Trophoblast cell (in vitro differentiated cells and primary cell): Measurements from ENCODE around the gene KAT7.

Experiments
- DNase-seq, 2 donors: peaks; one replicate each; pipeline ENCODE4 v3.0.0-alpha.2; 2016
- H2AFZ ChIP-seq: 2 replicates; pipeline ENCODE4 v1.6.1; 2013; ENCODE audit warnings: low read length, moderate library complexity, mild to moderate bottlenecking; ENCODE audit not compliant: insufficient read depth, poor library complexity
- H2AK5ac ChIP-seq: 2 replicates; pipeline ENCODE4 v1.6.1; 2013; ENCODE audit warnings: mild to moderate bottlenecking, low read length
- H2BK120ac ChIP-seq: 2 replicates; pipeline ENCODE4 v1.6.1; 2013; ENCODE audit warnings: low read length, mild to moderate bottlenecking, moderate library complexity; ENCODE audit not compliant: insufficient read depth, poor library complexity
- H2BK12ac ChIP-seq: 2 replicates; pipeline ENCODE4 v1.6.1; 2013; ENCODE audit warnings: mild to moderate bottlenecking, low read length, moderate library complexity
- H2BK5ac ChIP-seq: 2 replicates; pipeline ENCODE4 v1.6.1; 2013; ENCODE audit warnings: low read length, low read depth, moderate library complexity, mild to moderate bottlenecking; ENCODE audit not compliant: poor library complexity
- H3K14ac ChIP-seq: 2 replicates; pipeline ENCODE4 v1.6.1; 2013; ENCODE audit warnings: mild to moderate bottlenecking, low read length
- H3K18ac ChIP-seq: 2 replicates; pipeline ENCODE4 v1.6.1; 2013; ENCODE audit warnings: mild to moderate bottlenecking, low read length
- H3K23ac ChIP-seq: 2 replicates; pipeline ENCODE4 v1.6.1; 2013; ENCODE audit warnings: low read length
- H3K27ac ChIP-seq: 2 replicates; pipeline ENCODE4 v1.5.1; 2013; ENCODE audit warnings: low read depth, mild to moderate bottlenecking, inconsistent platforms, low read length, moderate library complexity
- H3K27me3 ChIP-seq: 2 replicates; pipeline ENCODE4 v1.6.1; 2013; ENCODE audit warnings: inconsistent platforms, mild to moderate bottlenecking, low read length, moderate library complexity; ENCODE audit not compliant: insufficient read depth
- H3K36me3 ChIP-seq, 2 experiments: 1 replicate in 1 of 2; 2 replicates in 1 of 2; pipeline ENCODE4 v1.6.1; 2013; ENCODE audit warnings: low read length in 2 of 2, mild to moderate bottlenecking in 2 of 2, moderate library complexity in 1 of 2; ENCODE audit not compliant: insufficient read depth in 2 of 2, control insufficient read depth in 1 of 2
- H3K4ac ChIP-seq: 2 replicates; pipeline ENCODE4 v1.6.1; 2013; ENCODE audit warnings: low read depth, mild to moderate bottlenecking, low read length, moderate library complexity
- H3K4me1 ChIP-seq, 2 experiments: 1 replicate in 1 of 2; 2 replicates in 1 of 2; pipeline ENCODE4 v1.6.1; 2013; ENCODE audit warnings: low read length in 2 of 2, mild to moderate bottlenecking in 2 of 2, moderate library complexity in 1 of 2; ENCODE audit not compliant: insufficient read depth in 2 of 2, control insufficient read depth in 1 of 2
- H3K4me2 ChIP-seq: 2 replicates; pipeline ENCODE4 v1.6.1; 2013; ENCODE audit warnings: inconsistent platforms, mild to moderate bottlenecking, low read length, moderate library complexity
- H3K4me3 ChIP-seq: 2 replicates; pipeline ENCODE4 v1.5.1; 2013; ENCODE audit warnings: mild to moderate bottlenecking, low read depth, low read length, inconsistent platforms
- H3K79me1 ChIP-seq: one replicate; pipeline ENCODE4 v1.6.1; 2013; ENCODE audit warnings: low read length
- H3K79me2 ChIP-seq: 2 replicates; pipeline ENCODE4 v1.6.1; 2013; ENCODE audit warnings: low read length, mild to moderate bottlenecking; ENCODE audit not compliant: control insufficient read depth, insufficient read depth, poor library complexity
- H3K9ac ChIP-seq: 2 replicates; pipeline ENCODE4 v1.6.1; 2013; ENCODE audit warnings: mild to moderate bottlenecking, low read length
- H3K9me3 ChIP-seq: 2 replicates; pipeline ENCODE4 v1.6.1; 2013; ENCODE audit warnings: low read depth, mild to moderate bottlenecking, control low read depth, inconsistent platforms, low read length; ENCODE audit not compliant: insufficient read depth
- H4K12ac ChIP-seq: 2 replicates; pipeline ENCODE4 v1.6.1; 2013; ENCODE audit warnings: low read depth, mild to moderate bottlenecking, low read length, moderate library complexity
- H4K8ac ChIP-seq: 2 replicates; pipeline ENCODE4 v1.6.1; 2013; ENCODE audit warnings: low read depth, mild to moderate bottlenecking, low read length, moderate library complexity
- H4K91ac ChIP-seq: one replicate; pipeline ENCODE4 v1.6.1; 2013; ENCODE audit warnings: low read depth, mild to moderate bottlenecking, low read length, moderate library complexity
- WGBS: extraction: QIAGEN DNeasy Blood & Tissue Kit; methylation state at CpG from one replicate; pipeline ENCODE4 v1.1.7; 2013; ENCODE audit warnings: missing lambda C conversion rate; ENCODE audit not compliant: insufficient read length, insufficient coverage; ENCODE audit errors: extremely low coverage; 5-methylcytosine and 5-hydroxymethylcytosine counted together

Gene KAT7

DNA sequence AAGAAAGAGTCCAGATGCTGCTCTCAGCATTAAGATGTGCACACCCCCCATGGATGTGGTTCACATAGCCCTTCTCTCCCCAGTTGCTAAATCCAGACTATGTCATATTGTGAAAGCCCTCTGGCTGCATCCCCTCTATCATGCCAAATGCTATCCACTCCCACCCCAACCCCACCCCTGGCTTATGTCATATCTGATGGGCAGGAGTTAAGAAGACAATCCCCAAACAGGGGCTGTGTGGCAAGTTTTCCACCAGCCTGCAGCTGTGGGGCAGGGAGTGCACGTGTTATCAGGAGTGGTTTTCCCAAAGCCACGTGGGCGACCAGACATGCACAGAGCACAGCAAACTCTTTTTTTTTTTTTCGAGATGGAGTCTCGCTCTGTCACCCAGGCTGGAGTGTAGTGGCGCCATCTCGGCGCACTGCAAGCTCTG, 34.5 kb upstream of the KAT7 start:
- H2AK5ac ChIP-seq: no peak overlapping the region
- H3K9me3 ChIP-seq: no peaks in the 10 kb centered on the region
- no peak overlapping the region for H4K12ac ChIP-seq
- H3K27ac ChIP-seq: no peak overlapping the region
- H3K4me2 ChIP-seq: no peak overlapping the region
- H3K23ac ChIP-seq: no peak overlapping the region
- no peaks in the 10 kb centered on the region for H3K79me1 ChIP-seq
- no CpG with 5 or more reads among the region's 8 CpGs for WGBS
- H3K79me2 ChIP-seq: no peaks in the 10 kb centered on the region
- H2BK120ac ChIP-seq: no peak overlapping the region
- H3K4me3 ChIP-seq: no peak overlapping the region
- no peak overlapping the region for H2AFZ ChIP-seq
- no peak overlapping the region for H3K14ac ChIP-seq
- no peak overlapping the region for H3K9ac ChIP-seq
- no peak overlapping the region for H2BK12ac ChIP-seq
- no peak overlapping the region for H2BK5ac ChIP-seq
- H4K8ac ChIP-seq: no peak overlapping the region
- H3K4me1 ChIP-seq: no peaks in the 10 kb centered on the region
- H3K36me3 ChIP-seq: peaks cover 0 to under 1% of the 10 kb centered on the region in 2 experiments
- no peak for DNase-seq
- no peak overlapping the region for H3K18ac ChIP-seq
- no peak overlapping the region for H3K4ac ChIP-seq
- H4K91ac ChIP-seq: no peak overlapping the region
- H3K27me3 ChIP-seq: no peaks in the 10 kb centered on the region

DNA sequence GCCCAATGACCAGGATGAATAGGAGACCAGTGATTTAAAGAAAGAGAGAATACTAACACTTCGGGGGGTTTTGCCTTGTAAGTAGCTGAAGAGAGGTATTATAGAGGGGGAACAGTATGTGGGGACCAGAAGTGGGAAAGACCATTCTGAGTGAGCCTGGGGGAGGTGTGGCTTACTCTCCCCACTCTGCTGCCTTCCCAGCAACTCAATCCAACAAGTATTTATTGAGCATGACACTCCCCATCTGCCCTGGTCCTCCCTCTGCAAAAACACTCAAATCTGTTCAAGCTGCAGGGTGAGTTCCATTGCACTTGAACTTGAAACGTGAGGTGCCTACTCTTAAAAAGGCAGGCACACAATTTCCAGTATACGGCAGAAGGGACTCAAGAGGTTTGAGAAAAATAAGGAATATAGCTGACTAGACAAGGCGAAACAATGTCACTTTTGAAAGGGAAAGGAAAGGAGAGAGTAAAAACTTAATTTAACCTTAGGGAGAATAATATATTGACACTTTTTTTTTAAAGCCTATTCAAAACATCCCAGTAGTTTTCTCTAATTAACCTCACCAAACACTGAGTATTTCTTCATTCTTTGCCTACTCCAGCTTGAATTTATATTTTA, 32.7 kb upstream of the KAT7 start:
- WGBS: no CpG with 5 or more reads among the region's 4 CpGs
- H3K27me3 ChIP-seq: no peaks in the 10 kb centered on the region

DNA sequence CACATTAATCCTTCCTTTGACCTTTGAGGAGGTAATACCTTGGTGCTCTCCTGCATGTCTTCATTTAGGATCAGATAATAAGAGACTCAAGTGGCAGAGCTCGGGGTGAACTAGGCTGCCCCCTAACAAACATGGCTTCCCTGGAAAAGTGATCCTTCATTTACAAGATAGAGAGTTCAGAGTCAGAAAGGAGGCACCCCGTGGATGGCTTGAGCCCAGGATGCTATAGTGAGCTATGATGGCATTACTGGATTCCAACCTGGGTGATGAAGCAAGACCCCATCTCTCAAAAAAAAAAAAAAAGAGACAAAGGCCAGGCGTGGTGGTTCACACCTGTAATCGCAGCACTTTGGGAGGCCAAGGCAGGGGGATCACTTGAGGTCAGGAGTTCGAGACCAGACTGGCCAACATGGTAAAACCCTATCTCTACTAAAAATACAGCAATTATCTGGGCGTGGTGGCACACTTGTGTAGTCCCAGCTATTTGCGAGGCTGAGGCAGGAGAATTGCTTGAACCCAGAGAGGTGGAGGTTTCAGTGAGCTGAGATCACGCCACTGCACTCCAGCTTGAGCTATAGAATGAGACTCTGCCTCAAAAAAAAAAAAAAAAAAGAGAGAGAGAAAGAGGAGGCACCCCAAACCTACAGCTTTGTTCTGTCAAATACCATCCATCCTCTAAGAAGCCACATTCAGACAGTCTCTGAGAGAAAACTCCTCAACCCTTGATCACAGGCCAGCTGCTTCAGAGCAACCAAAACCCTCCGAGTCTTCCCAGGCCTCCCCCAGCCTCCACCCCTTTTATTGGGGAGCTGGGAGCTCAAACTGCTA, 31.9 kb upstream of the KAT7 start:
- DNase-seq: no peak
- Histone ChIP-seq H3K9me3 (no peaks in the 10 kb centered on the region), H2AK5ac (no peak overlapping the region), H3K36me3 (no peaks in the 10 kb centered on the region), H3K4me2 (no peak overlapping the region), H3K14ac (no peak overlapping the region), H2AFZ (no peak overlapping the region), H3K4me3 (no peak overlapping the region), H3K4me1 (no peaks in the 10 kb centered on the region), H3K18ac (no peak overlapping the region), H3K4ac (no peak overlapping the region), H3K27ac (no peak overlapping the region), H3K79me1 (no peaks in the 10 kb centered on the region), H4K12ac (no peak overlapping the region), H3K27me3 (no peaks in the 10 kb centered on the region), H2BK120ac (no peak overlapping the region), H3K9ac (no peak overlapping the region), H3K79me2 (no peaks in the 10 kb centered on the region), H3K23ac (no peak overlapping the region), H2BK12ac (no peak overlapping the region), H2BK5ac (no peak overlapping the region), H4K8ac (no peak overlapping the region), H4K91ac (no peak overlapping the region)
- WGBS: no CpG with 5 or more reads among the region's 9 CpGs

More for the DNA sequence above, 32.7 kb upstream of the KAT7 start:
- Histone ChIP-seq H3K27ac (no peak overlapping the region), H3K4ac (no peak overlapping the region), H2AK5ac (no peak overlapping the region), H3K4me1 (no peaks in the 10 kb centered on the region), H2BK120ac (no peak overlapping the region), H3K79me1 (no peaks in the 10 kb centered on the region), H4K8ac (no peak overlapping the region), H3K4me2 (no peak overlapping the region), H3K14ac (no peak overlapping the region), H3K18ac (no peak overlapping the region), H3K9me3 (no peaks in the 10 kb centered on the region), H3K9ac (no peak overlapping the region), H2BK12ac (no peak overlapping the region), H3K23ac (no peak overlapping the region), H4K91ac (no peak overlapping the region), H3K36me3 (no peaks in the 10 kb centered on the region), H4K12ac (no peak overlapping the region), H3K79me2 (no peaks in the 10 kb centered on the region), H2AFZ (no peak overlapping the region), H2BK5ac (no peak overlapping the region), H3K4me3 (no peak overlapping the region)
- no peak for DNase-seq

DNA sequence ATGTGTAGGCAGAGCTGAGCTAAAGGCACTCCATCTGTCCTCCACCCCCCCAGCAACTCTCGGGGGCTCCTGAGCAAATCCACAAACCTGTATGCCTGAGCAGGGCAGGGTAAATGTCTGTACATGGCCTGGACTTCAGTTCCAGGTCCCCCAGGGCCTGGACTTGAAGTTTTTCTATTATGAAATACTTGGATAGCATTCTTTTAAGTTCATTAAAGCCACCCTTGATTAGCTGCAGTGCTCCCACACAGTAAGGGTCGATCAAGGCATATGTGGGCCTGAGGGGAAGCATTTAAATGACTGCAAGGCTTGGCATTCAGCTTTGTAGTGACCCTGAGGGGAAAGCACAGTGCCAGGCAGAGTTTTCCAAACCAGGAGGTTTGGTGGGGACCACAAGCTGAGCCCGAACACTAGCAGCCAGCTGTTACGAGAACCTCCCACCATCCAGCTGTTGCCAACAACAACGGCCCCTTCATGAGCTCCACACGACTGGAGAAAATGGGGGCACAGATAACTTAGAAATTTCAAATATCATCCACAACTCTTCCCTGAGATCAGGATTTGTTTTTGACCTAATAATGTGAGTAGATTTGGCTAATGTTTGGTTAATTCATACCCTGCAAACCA, 31.2 kb upstream of the KAT7 start:
- H2AFZ ChIP-seq: no peak overlapping the region
- DNase-seq: no peak

More for the DNA sequence above, 31.2 kb upstream of the KAT7 start:
- H3K4me3 ChIP-seq: no peak overlapping the region
- no peak overlapping the region for H3K4me2 ChIP-seq
- H4K91ac ChIP-seq: no peak overlapping the region
- H2BK120ac ChIP-seq: no peak overlapping the region
- H3K79me2 ChIP-seq: no peaks in the 10 kb centered on the region
- H2AK5ac ChIP-seq: no peak overlapping the region
- H3K9me3 ChIP-seq: no peaks in the 10 kb centered on the region
- no peak overlapping the region for H3K18ac ChIP-seq
- H4K12ac ChIP-seq: no peak overlapping the region
- H3K4me1 ChIP-seq: no peaks in the 10 kb centered on the region
- no peak overlapping the region for H2BK5ac ChIP-seq
- no peak overlapping the region for H3K27ac ChIP-seq
- H3K23ac ChIP-seq: no peak overlapping the region
- no peak overlapping the region for H3K14ac ChIP-seq
- no peak overlapping the region for H3K9ac ChIP-seq
- no peaks in the 10 kb centered on the region for H3K36me3 ChIP-seq
- no peak overlapping the region for H3K4ac ChIP-seq
- H2BK12ac ChIP-seq: no peak overlapping the region
- H3K27me3 ChIP-seq: no peaks in the 10 kb centered on the region
- no peak overlapping the region for H4K8ac ChIP-seq
- H3K79me1 ChIP-seq: no peaks in the 10 kb centered on the region
- no CpG with 5 or more reads among the region's 6 CpGs for WGBS
